Medulla oblongata (tissue), 1 donor: ENCODE data around the gene GALT.

Source experiments
- DNase-seq: peaks from one replicate; pipeline ENCODE4 v3.0.0-alpha.2; 2015; ENCODE audit errors: extremely low spot score

Gene GALT

GRCh38 chr9:34684145-34684544 lies 37.7 kb downstream of the GALT start:
- DNase-seq, result no peak

GRCh38 chr9:34684816-34685215 lies 38.3 kb downstream of the GALT start:
- no peak for DNase-seq

- DNase-seq, result no peak
Measured at GRCh38 chr9:34685591-34685990, 39.1 kb downstream of the GALT start.

GRCh38 chr9:34686231-34686630 lies 39.8 kb downstream of the GALT start:
- no peak for DNase-seq

- no peak for DNase-seq
Measured at GRCh38 chr9:34686732-34687131, 40.3 kb downstream of the GALT start.

GRCh38 chr9:34687276-34688030 lies 41.0 kb downstream of the GALT start:
- DNase-seq, result no peak

GRCh38 chr9:34688329-34689115 lies 42.0 kb downstream of the GALT start:
- DNase-seq, result no peak

- no peak for DNase-seq
Measured at GRCh38 chr9:34689116-34689470, 42.6 kb downstream of the GALT start.

GRCh38 chr9:34689512-34689911 lies 43.0 kb downstream of the GALT start:
- no peak for DNase-seq

GRCh38 chr9:34690983-34691935 lies 44.8 kb downstream of the GALT start, which contains the start of gene CCL19:
CCL19 (minus strand) TSS chr9:34691276; CDS start chr9:34691139, 137 bp downstream.
- peak; percentile 30 for DNase-seq

GRCh38 chr9:34691936-34692315 lies 45.5 kb downstream of the GALT start:
- DNase-seq, result no peak

- DNase-seq, result no peak
Measured at GRCh38 chr9:34693560-34693959, 47.1 kb downstream of the GALT start.

GRCh38 chr9:34694811-34695210 lies 48.3 kb downstream of the GALT start:
- no peak for DNase-seq
